Esophagus muscularis mucosa (tissue), 4 donors: ENCODE measurements around the gene ZNF683. TPM values are rescaled to one million over a fixed set of nuclear protein-coding genes. Genes with fewer than 3 reads are reported as not detected.

Experiments
- DNase-seq: peaks from one replicate; pipeline ENCODE4 v3.0.0-alpha.2; 2017; ENCODE audit errors: extremely low spot score
- H3K27ac ChIP-seq, 4 donors: fragments of 200-600 bp; sonication (generic); replicated peaks in 1 of 4; 1 replicate in 3 of 4; 2 replicates in 1 of 4; pipeline ENCODE4 v1.5.1; 2016 to 2019; ENCODE audit warnings: mild to moderate bottlenecking in 1 of 4
- H3K27me3 ChIP-seq, 4 donors: fragments of 200-600 bp; sonication (generic); one replicate each; pipeline versions ENCODE4 v1.5.1 to v1.6.0; 2016 to 2019
- H3K36me3 ChIP-seq, 4 donors: fragments of 200-600 bp; sonication (generic); one replicate each; pipeline ENCODE4 v1.5.1; 2016 to 2019
- H3K4me1 ChIP-seq, 4 donors: fragments of 200-600 bp; sonication (generic); one replicate each; pipeline ENCODE4 v1.5.1; 2016 to 2019
- H3K4me3 ChIP-seq, 4 donors: fragments of 200-600 bp; sonication (generic); 1 replicate in 2 of 4; 2 replicates in 2 of 4; pipeline ENCODE4 v1.5.1; 2016 to 2019; ENCODE audit warnings: mild to moderate bottlenecking in 4 of 4, moderate library complexity in 1 of 4
- H3K9me3 ChIP-seq, 4 donors: fragments of 200-600 bp; sonication (generic); 1 replicate in 3 of 4; 2 replicates in 1 of 4; pipeline ENCODE4 v1.5.1; 2016 to 2019
- EP300 ChIP-seq: sonication (generic); formaldehyde crosslinking; IDR thresholded peaks from one replicate; pipeline ENCODE4 v1.6.1; 2017; ENCODE audit warnings: antibody characterized with exemption
- POLR2A ChIP-seq: fragments of 450-650 bp; IDR thresholded peaks from one replicate; pipeline ENCODE4 v1.6.1; 2017; ENCODE audit warnings: antibody characterized with exemption, moderate library complexity, mild to moderate bottlenecking, low read depth
- POLR2AphosphoS5 ChIP-seq, 2 donors: sonication (generic); formaldehyde crosslinking; IDR thresholded peaks; one replicate each; pipeline ENCODE4 v1.6.1; 2017; ENCODE audit warnings: antibody characterized with exemption in 2 of 2
- WGBS: methylation state at CpG from one replicate; pipeline ENCODE4 v1.1.5; 2018; 5-methylcytosine and 5-hydroxymethylcytosine counted together
- intact Hi-C: fragments of 100-400 bp; cut with DNase I; formaldehyde crosslinking; loops from one replicate; pipeline ENCODE4 v1.15.1; 2023
- total RNA-seq, 4 donors: library from RNA; depleted of rRNA; stranded (reverse); fragments of >200 nt; gene quantifications; one replicate each; pipeline versions ENCODE4 v1.1.0 to v1.2.1, GENCODE V29; 2016
- TF ChIP-seq, protein P1 (sequence below), 3 experiments: fragments of 200-600 bp in 2 of 3; fragments of 450-650 bp in 1 of 3; sonication (generic) in 2 of 3; IDR thresholded peaks; one replicate each; pipeline ENCODE4 v1.5.1; 2017 to 2019; ENCODE audit warnings: antibody characterized with exemption in 3 of 3, mild to moderate bottlenecking in 2 of 3, moderate library complexity in 1 of 3

Gene ZNF683
- total RNA-seq, 4 donors from 2014 or later: not detected

DNA sequence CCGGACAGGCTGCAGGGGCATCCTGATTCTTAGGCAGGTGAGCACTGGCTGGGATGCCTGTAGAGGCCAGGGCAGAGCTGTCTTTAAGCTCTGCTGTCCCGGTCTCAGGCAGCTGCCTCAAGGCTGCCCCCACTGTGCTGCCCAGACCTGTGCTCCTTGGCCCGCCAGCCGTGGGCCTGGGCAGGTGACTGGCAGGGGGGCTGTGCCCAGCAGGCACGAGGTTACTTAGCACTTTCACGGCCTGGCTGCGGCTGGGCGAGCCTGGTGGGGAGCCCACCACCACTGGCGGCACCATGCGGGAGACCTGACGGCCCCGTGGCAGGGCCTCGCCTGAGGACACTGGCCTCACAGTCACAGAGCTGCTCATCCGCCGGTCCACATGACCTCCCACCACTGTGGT, 26.8 kb downstream of the ZNF683 start:
- H3K9me3 ChIP-seq: no peaks in the 10 kb centered on the region
- peaks cover 0 to 32% (median 0%) of the 10 kb centered on the region in 4 donors for H3K27me3 ChIP-seq
- no peaks in the 10 kb centered on the region for H3K4me1 ChIP-seq
- H3K27ac ChIP-seq: no peak overlapping the region
- H3K36me3 ChIP-seq: no peaks in the 10 kb centered on the region
- no peak for TF ChIP-seq POLR2AphosphoS5 (IDR thresholded peaks at IDR 0.05)
- TF ChIP-seq, protein P1, sequence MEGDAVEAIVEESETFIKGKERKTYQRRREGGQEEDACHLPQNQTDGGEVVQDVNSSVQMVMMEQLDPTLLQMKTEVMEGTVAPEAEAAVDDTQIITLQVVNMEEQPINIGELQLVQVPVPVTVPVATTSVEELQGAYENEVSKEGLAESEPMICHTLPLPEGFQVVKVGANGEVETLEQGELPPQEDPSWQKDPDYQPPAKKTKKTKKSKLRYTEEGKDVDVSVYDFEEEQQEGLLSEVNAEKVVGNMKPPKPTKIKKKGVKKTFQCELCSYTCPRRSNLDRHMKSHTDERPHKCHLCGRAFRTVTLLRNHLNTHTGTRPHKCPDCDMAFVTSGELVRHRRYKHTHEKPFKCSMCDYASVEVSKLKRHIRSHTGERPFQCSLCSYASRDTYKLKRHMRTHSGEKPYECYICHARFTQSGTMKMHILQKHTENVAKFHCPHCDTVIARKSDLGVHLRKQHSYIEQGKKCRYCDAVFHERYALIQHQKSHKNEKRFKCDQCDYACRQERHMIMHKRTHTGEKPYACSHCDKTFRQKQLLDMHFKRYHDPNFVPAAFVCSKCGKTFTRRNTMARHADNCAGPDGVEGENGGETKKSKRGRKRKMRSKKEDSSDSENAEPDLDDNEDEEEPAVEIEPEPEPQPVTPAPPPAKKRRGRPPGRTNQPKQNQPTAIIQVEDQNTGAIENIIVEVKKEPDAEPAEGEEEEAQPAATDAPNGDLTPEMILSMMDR (IDR thresholded peaks at IDR 0.05): no peak
- no peak for TF ChIP-seq POLR2A
- no peak for TF ChIP-seq EP300
- intact Hi-C loops: no loop called here
- no CpG with 5 or more reads among the region's 15 CpGs for WGBS
- no peak for DNase-seq
- no peak overlapping the region for H3K4me3 ChIP-seq

DNA sequence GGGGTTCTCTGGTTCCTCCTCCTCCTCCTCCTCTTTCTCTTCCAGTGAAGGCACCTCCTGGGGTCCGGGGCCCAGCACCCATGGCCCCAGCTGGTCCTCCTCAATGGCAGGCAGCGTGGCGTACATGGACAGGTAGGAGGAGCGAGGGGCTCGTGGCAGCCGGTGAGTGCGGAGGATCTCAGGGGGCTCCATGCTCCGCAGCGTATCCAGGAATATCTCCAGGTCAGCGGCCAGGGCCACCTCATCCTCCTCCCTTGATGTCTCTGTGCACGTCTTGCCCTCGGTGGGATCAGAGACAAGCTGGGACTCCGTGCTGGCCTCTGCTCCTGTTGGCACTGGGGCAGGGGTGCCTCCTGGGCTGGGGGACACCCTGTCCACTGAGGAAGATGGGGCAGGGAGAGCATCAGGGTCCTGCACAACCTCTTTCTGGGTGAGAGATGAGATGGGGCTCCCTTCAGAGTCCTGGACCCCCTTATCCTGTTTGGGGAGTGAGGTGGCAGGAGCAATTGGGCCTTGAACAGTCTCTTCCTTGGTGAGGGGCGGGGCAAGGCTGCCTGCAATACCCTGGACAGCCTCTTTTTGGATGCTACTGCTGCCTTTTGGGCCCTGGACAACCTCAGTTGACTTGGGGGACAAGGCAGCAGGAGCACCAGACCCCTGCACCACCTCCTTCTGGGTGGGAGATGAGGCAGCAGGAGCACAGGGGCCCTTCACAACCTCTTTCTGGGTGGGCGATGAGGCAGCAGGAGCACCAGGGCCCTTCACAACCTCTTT, 28.2 kb downstream of the ZNF683 start:
- intact Hi-C loops: no loop called here
- no peak overlapping the region for H3K4me3 ChIP-seq
- no peak for TF ChIP-seq POLR2A
- TF ChIP-seq, protein P1 (IDR thresholded peaks at IDR 0.05): no peak
- TF ChIP-seq POLR2AphosphoS5 (IDR thresholded peaks at IDR 0.05): no peak
- no peak for TF ChIP-seq EP300
- no peaks in the 10 kb centered on the region for H3K9me3 ChIP-seq
- no peak overlapping the region for H3K27ac ChIP-seq
- WGBS: 99% methylated on average over 12 of the region's 15 CpGs
- no peak for DNase-seq
- peaks cover 0 to 36% (median 0%) of the 10 kb centered on the region in 4 donors for H3K27me3 ChIP-seq
- H3K4me1 ChIP-seq: no peaks in the 10 kb centered on the region
- H3K36me3 ChIP-seq: no peaks in the 10 kb centered on the region

DNA sequence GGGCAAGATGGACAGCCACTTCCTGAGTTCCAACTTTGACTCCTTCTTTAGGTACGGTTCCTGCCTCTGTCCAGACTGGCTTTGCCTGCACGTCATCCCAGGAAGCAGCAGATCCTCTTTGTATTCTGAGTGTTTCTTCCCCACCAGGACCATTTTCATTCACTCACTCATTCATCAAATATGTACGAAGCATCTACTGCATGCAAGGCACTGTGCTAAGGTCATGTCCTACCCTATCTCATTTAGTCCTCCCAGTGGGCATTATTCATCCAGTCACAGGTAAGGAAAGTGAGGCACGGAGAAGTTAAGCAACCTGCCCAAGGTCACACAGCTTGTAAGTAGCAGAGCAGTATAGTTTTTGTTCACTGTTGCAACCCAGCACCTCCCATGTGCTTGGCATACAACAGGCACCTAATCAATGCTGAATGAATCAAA, 32.5 kb downstream of the ZNF683 start:
- no peaks in the 10 kb centered on the region for H3K9me3 ChIP-seq
- DNase-seq: no peak
- no peak overlapping the region for H3K4me3 ChIP-seq
- peaks cover 12 to 18% (median 14%) of the 10 kb centered on the region in 4 donors for H3K4me1 ChIP-seq
- no peak overlapping the region for H3K27ac ChIP-seq
- H3K36me3 ChIP-seq: no peaks in the 10 kb centered on the region
- WGBS: 69% methylated on average over 4 of the region's 4 CpGs
- intact Hi-C loops: no loop called here
- peaks cover 0 to 49% (median 13%) of the 10 kb centered on the region in 4 donors for H3K27me3 ChIP-seq
- TF ChIP-seq POLR2AphosphoS5 (IDR thresholded peaks at IDR 0.05) (no peak), POLR2A (no peak)
- TF ChIP-seq, protein P1 (IDR thresholded peaks at IDR 0.05): no peak

DNA sequence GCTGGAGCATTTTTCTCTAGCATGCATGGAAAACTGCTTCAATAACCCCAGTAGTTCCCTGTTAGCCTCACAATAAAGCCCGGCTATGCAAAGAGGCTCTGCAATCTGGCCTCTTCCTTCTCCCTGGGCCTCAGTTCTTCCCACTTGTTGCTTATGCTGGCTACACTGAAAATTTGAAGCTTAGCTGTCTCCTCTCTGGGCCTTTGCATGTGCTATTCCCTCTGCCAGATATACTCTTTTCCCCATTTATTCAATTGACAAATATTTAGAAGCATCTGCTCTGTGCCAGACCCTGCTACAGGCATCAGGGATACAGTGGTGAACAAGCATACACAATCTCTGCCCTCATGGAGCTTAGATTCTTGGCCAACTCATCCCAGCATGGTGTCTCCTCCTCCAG, 33.9 kb downstream of the ZNF683 start:
- no peak overlapping the region for H3K4me3 ChIP-seq
- H3K36me3 ChIP-seq: no peaks in the 10 kb centered on the region
- 68% methylated on average over 1 of the region's 1 CpG for WGBS
- intact Hi-C loops: no loop called here
- DNase-seq: no peak
- no peak overlapping the region for H3K27ac ChIP-seq
- peaks cover 12 to 18% (median 14%) of the 10 kb centered on the region in 4 donors for H3K4me1 ChIP-seq
- peaks cover 0 to 49% (median 21%) of the 10 kb centered on the region in 4 donors for H3K27me3 ChIP-seq
- H3K9me3 ChIP-seq: no peaks in the 10 kb centered on the region
- TF ChIP-seq EP300: no peak
- TF ChIP-seq, protein P1 (IDR thresholded peaks at IDR 0.05): no peak
- no peak for TF ChIP-seq POLR2AphosphoS5 (IDR thresholded peaks at IDR 0.05)
- TF ChIP-seq POLR2A: no peak
